NCI-H748 (cell line): ENCODE results near the gene C12orf43.

Experiments used
- DNase-seq: peaks from one replicate; lab custom pipeline; 2025; ENCODE audit not compliant: unreplicated experiment; lab: John Stamatoyannopoulos, UW

The C12orf43 gene

DNA sequence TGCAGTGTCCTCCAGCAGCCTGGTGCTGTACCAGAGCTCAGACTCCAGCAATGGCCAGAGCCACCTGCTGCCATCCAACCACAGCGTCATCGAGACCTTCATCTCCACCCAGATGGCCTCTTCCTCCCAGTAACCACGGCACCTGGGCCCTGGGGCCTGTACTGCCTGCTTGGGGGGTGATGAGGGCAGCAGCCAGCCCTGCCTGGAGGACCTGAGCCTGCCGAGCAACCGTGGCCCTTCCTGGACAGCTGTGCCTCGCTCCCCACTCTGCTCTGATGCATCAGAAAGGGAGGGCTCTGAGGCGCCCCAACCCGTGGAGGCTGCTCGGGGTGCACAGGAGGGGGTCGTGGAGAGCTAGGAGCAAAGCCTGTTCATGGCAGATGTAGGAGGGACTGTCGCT lies 15.2 kb downstream of the C12orf43 start:
- DNase-seq = no peak

- no peak for DNase-seq
Measured at GRCh38 chr12:121000530-121000929, 15.8 kb downstream of the C12orf43 start.

DNA sequence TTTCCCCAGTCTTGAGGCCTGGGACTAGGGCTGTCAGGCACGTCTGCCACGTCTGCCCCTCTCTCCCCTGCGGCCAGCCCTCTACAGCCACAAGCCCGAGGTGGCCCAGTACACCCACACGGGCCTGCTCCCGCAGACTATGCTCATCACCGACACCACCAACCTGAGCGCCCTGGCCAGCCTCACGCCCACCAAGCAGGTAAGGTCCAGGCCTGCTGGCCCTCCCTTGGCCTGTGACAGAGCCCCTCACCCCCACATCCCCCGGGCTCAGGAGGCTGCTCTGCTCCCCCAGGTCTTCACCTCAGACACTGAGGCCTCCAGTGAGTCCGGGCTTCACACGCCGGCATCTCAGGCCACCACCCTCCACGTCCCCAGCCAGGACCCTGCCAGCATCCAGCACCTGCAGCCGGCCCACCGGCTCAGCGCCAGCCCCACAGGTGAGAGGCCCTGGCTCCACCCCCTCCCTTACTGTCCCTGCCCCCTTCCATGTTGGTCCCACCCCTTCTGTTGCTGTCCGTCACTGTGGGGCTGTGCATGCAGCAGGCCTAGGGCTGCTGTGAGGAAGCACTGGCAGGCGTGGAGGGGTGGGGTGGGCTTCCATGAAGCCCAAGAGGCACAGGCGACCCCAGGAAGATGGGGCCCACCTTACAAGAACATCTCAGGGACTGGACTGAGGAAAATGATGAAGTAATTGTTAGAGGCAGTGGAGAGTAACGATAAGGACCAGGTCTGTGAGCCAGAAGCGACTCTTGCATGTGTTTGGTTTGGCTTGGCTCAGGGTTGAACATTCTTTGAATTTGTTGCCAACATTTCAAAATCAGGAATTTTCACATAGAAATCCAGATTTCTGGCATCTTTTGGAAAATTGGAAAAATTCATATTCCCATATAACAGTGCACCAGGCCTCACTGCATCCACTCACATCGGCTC lies 16.8 kb downstream of the C12orf43 start:
- DNase-seq = no peak

GRCh38 chr12:120998435-120998834 lies 17.9 kb downstream of the C12orf43 start:
- DNase-seq = no peak

- DNase-seq = no peak
Measured at GRCh38 chr12:120997448-120997847, 18.8 kb downstream of the C12orf43 start.

- DNase-seq = no peak
Measured at GRCh38 chr12:120996133-120996746, 20.0 kb downstream of the C12orf43 start.

GRCh38 chr12:120994589-120995337 lies 21.5 kb downstream of the C12orf43 start:
- DNase-seq = no peak

- no peak for DNase-seq
Measured at GRCh38 chr12:120994059-120994458, 22.2 kb downstream of the C12orf43 start.

GRCh38 chr12:120993496-120993895 lies 22.8 kb downstream of the C12orf43 start:
- no peak for DNase-seq

GRCh38 chr12:120992989-120993388 lies 23.3 kb downstream of the C12orf43 start:
- DNase-seq = no peak

DNA sequence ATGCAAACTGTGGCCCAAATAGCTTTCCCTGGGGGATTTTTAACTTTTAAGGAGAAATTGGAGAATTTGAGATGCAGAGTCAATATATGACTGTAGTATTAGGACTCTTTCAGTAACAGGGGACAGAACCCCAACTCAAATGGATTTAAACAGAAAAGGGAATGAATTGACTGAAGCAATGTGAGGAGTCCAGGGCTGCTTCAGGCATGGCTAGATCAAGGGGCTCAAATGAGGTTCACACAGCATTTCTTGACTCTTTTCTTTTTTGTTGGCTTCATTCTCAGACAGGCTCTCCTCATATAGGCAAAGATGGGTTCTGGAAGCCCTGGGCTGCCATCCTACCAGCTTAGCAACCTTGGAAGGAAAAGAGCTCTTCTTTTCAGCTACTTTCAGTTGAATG lies 24.3 kb downstream of the C12orf43 start:
- no peak for DNase-seq

DNA sequence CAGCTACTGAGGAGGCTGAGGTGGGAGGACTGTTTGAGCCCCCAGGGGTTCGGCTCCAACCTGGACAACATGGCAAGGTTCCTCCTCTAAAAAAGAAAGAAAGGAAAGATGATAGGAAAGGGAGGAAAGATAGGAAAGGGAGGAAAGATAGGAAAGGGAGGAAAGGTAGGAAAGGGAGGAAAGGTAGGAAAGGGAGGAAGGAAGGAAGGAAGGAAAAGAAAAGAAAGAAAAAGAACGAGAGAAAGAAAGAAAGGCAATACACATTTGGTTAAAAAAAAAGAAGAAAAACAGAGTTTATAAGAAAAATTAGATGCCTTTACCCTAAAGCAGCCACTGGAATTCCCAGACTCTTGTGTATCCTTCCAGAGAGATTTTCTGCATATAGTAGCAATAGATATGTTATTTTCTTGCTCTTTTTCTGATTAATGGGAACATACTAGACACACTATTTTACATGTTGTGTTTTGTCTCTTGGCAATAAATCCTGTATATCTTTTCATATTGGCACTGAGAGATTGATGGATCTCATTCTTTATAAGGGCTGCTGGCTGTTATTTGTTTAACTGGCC lies 25.7 kb downstream of the C12orf43 start:
- DNase-seq = no peak

- DNase-seq = no peak
Measured at GRCh38 chr12:120989687-120990086, 26.6 kb downstream of the C12orf43 start.

DNA sequence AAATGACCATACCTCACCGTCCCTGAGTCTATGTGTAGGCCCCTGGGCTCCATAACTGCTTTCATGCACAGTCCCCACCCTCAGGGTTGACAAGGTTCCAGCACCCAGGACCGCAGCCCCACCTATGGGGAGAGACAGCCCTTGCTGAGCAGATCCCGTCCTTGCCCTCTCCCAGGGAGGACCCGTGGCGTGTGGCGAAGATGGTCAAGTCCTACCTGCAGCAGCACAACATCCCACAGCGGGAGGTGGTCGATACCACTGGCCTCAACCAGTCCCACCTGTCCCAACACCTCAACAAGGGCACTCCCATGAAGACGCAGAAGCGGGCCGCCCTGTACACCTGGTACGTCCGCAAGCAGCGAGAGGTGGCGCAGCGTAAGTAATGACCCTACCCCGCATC lies 27.6 kb downstream of the C12orf43 start:
- DNase-seq = no peak

DNA sequence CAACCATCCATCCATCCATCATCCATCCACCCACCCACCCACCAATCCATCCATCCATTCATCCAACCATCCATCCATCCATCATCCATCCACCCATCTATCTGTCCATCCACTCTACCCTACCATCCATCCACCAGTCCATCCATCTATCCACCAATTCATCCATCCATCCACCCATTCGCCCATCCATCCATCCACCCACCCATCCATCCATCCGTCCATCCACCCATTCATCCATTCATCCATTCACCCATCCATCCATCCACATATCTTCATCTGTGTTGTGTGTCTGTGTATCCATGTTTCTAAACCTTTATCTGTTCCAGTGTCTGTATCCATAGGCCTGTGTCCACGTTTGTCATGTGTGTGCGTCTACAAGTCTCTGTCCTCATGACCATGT lies 28.1 kb downstream of the C12orf43 start:
- DNase-seq = no peak

GRCh38 chr12:120984351-120984898 lies 31.9 kb downstream of the C12orf43 start:
- DNase-seq = no peak

DNA sequence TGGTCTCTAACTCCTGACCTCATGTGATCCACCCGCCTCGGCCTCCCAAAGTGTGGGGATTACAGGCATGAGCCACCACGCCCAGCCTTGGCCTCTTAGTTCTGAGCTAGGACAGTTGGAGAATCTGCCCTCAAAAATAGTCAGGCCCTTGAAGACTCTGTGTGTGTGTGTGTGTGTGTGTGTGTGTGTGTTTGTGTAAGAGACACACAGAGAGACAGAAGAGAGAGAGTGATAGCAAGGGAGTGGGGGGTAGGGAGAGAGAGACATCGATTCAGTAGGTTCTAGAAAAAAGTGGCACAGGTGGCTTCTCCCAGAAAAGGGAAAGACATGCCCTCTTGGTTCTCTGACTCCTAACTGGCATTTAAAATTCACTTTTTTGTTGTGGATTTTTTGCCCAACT lies 32.5 kb downstream of the C12orf43 start:
- no peak for DNase-seq

- DNase-seq = no peak
Measured at GRCh38 chr12:120982659-120983058, 33.6 kb downstream of the C12orf43 start.

GRCh38 chr12:120981407-120981941 lies 34.8 kb downstream of the C12orf43 start:
- DNase-seq = no peak

GRCh38 chr12:120980800-120981368 lies 35.4 kb downstream of the C12orf43 start:
- DNase-seq = no peak
